ENCODE results near the gene ZNF709.
"Not testable (repeated sequence)": the region's sequence is repeated elsewhere in the genome, so short reads cannot be mapped to it uniquely, and the experiment has no call there.

DNA sequence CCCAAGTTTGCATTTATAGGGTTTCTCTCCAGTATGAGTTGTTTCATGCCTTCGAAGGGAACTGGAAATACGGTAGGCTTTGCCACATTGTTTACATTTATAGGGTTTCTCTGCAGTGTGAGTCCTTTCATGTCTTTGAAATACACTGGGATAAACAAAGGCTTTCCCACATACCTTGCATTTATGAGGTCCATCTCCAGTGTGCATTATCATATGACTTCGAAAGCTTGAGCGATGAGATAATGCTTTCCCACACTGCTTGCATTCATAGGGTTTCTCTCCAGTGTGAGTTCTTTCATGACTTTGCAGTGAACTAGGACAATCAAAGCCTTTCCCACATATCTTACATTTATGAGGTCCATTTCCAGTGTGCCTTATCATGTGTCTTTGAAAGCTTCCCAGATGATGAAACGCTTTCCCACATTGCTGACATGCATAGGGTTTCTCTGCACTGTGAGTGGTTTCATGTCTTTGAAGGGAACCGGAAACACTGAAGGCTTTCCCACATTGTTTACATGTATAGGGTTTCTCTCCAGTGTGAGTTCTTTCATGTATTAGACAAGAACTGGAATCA, 53.8 kb downstream of the ZNF709 start:
- TF ChIP-seq, protein P1, sequence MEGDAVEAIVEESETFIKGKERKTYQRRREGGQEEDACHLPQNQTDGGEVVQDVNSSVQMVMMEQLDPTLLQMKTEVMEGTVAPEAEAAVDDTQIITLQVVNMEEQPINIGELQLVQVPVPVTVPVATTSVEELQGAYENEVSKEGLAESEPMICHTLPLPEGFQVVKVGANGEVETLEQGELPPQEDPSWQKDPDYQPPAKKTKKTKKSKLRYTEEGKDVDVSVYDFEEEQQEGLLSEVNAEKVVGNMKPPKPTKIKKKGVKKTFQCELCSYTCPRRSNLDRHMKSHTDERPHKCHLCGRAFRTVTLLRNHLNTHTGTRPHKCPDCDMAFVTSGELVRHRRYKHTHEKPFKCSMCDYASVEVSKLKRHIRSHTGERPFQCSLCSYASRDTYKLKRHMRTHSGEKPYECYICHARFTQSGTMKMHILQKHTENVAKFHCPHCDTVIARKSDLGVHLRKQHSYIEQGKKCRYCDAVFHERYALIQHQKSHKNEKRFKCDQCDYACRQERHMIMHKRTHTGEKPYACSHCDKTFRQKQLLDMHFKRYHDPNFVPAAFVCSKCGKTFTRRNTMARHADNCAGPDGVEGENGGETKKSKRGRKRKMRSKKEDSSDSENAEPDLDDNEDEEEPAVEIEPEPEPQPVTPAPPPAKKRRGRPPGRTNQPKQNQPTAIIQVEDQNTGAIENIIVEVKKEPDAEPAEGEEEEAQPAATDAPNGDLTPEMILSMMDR (IDR thresholded peaks at IDR 0.05; ENCODE audit: low read length): not testable (repeated sequence)
- TF ChIP-seq EZH2phosphoT487 (IDR thresholded peaks at IDR 0.05; ENCODE audit: low read length); EZH2 (optimal IDR thresholded peaks at IDR 0.05; ENCODE audit: low read depth, low read length): not testable (repeated sequence)

All from MM.1S (cell line).